Measurements from ENCODE around the gene TRIM46.
A peak's percentile ranks its signal among the peaks of the same experiment; 100 is the strongest.

TRIM46 gene, protein sequence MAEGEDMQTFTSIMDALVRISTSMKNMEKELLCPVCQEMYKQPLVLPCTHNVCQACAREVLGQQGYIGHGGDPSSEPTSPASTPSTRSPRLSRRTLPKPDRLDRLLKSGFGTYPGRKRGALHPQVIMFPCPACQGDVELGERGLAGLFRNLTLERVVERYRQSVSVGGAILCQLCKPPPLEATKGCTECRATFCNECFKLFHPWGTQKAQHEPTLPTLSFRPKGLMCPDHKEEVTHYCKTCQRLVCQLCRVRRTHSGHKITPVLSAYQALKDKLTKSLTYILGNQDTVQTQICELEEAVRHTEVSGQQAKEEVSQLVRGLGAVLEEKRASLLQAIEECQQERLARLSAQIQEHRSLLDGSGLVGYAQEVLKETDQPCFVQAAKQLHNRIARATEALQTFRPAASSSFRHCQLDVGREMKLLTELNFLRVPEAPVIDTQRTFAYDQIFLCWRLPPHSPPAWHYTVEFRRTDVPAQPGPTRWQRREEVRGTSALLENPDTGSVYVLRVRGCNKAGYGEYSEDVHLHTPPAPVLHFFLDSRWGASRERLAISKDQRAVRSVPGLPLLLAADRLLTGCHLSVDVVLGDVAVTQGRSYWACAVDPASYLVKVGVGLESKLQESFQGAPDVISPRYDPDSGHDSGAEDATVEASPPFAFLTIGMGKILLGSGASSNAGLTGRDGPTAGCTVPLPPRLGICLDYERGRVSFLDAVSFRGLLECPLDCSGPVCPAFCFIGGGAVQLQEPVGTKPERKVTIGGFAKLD

DNA sequence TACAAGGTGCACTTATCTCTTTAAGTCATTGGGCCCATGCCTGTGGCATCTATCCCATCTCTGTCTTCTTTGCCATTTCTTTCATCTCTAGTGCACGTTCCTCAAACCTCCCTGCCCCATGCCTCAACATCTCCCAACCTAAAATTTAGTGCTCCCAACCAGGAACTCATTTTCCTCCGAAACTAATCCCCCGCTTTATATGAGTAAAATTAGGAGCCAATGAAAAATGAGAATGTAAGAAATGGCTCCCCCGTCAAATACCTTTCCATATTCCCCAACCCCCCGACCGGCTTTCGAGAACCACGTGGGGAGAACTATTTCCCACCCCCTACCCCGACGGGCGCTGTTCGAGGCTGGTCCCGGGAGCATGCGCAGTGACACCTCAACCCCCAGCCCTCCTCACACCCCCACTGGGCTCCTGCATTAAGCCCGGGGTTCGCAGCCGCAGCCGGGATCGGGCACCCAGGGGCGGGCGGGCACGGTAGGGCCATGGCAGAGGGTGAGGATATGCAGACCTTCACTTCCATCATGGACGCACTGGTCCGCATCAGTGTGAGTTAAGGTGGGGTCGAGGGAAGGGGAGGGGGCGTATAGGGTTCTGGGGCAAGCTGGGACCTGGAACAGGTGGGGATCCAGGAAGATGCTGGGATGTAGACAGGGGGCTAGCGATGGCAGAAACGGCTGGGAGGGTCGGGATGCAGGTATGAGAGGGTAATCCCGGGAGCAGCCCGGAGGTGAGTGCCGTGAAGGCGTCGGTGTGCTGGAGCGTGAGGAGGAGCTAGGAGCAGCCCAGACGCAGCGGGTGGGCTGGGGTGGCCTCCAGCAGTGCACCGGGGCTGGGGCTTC is at the start of gene TRIM46:
TSS of gene TRIM46 (plus strand) at position 372 of the 846 bp plus-strand sequence. CDS start at position 490, 118 bp downstream.
- peak; percentile 73 for DNase-seq

DNA sequence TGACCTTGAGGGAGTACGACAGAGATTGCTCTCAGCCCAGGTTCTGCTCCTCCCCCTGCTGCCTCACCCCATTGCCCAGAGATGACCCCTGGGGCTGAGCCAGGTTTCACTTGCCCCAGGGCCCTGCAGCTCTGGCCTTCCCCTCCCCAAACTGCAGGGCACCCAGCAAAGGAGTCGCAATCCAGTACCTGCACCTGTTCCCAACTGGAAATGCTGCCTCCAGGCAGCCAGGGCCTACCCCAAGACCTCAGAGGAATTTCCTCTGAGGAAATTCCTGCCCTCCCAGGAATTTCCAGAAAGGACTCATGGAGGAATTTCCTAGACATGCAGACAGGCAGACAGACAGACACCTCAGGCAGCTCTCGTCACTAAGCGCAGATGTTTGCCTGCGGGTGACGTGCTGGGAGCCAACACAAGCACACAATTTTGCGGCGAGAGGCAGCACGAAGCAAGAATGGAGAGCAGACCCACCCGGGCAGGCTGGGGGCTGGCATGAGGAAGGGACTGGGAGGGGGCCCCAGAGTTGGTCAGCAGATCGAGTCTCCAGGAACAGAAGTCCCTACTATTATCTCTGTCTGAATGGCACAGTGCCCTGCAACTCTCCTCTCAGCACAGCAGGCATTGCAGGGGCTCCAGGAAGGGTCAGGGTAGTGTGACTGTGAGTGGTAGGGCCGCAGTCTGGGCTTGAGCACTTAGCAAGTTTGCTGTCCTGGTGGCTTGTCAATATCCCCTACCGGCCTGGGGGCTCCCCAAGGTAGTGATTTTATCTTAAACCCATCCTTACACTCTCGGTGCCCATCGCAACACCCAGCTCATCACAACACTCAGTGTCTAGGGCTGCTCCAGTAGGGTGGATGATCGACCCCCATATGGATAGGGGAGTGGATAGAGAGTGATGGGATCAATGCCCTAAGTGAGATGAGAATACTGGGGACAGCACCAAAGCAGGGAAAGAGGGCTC is 48.9 kb upstream of the TRIM46 start:
- DNase-seq = no peak

DNA sequence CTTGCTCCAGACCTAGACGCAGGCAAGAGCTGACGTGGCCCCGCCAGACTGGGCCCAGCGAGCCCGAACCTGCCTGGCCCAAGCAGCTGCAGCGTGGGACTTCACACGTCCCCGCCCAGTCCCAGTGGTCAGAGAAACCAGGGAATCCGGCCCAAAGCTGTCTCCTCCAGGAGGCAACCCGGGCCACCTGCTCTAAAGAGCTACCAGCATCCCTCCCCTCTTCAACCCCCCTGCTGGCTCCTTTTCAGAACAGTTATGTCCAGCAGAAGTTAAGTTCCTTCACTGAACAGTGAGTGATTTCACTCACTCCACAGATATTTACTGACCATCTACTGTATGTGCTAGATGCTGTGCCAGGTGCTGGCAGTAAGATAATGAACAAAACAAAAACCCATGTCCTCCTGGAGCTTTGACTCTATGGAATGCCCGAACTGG is 48.1 kb upstream of the TRIM46 start:
- DNase-seq = no peak

DNA sequence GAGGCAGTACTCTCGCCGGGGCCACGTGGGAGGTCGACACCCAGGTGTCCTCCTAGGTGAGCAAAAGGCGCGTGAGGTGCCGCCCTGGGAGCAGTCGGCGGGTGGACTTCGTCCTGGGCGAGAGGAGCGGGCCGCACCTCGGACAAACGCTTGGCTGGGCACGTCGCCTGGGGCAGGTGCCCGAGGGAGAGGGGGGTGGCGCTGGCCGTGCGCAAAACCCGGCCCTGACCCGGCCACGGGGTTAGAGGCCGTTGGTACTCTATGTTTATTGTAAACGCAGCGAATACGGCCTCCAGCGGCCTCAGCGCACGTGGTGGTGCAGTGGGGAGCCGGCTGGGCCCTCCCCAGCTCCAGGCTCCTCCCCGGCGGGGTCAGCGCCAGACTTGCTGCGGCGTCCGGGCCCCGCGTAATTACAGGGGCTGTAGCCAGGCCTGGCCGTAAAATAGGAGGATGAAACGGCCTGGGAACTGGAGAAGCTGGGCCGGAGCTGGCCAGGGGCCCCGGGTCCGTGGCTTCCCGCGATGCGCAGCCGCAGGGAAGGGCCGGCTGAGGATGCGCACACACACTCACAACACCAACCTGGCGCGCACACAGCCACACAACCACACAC is 47.6 kb upstream of the TRIM46 start:
- no peak for DNase-seq

DNA sequence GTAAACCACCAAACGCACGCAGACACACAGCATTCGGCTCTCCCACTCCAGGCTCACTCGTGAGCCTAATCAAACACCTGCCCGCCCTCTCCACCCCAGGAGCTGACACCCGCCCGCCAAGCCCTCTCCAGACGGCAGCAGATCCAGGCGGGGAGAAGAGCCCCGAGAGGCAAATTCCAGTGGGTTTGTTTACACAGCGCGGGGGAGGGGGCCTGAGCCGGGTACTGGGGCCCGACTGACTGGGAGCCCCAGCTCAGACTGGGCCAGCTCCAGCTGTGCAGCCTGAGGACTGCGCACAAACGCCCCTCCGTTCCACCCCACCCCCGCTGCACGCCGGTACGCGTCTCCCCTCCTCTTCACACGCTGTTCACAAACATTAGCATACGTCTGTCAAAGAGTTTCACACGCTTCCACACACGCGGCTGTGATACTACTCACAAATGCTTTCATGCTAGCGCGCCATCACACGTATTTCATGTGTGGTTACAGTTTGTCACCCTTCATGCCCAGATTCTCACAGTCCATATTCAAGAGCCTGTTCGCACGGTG is 47.0 kb upstream of the TRIM46 start:
- peak; percentile 45 for DNase-seq

DNA sequence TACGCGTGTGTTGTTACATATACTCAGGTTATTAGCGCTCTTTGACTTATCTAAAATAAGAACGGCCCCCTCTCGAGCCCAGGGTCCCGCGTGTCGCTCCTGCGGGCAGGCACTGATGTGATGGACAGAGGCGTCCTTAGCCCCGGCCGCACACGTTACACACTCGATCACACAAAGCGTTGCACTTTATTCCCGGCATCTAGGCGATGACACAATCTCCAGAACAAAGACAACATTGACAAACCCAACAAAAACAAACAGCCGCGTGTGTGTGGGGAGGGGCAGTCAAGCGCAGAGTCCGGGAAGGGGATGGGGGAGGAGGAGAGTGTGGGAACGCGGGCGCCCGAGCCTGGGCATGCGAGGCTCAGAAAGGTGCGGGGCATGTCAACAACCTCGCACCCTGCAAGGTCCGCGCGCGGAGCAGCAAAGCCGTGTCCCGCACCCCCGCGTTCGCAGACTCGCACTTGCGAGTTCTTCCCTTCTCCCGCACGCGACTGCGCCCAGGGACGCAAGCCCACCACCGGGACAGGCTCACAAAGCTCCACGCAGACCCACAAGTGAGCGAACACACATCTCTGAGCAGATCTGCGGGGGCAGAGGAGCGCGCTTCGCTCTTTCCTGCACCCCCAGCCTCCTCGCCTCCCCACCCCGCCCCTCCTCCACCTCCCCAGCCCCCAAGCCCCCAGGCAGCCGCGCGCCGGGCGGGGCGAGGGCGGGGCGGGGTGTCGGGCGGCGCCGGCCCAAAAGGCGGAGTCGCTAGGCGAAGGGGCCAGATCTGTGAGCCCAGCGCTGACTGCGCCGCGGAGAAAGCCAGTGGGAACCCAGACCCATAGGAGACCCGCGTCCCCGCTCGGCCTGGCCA is 46.3 kb upstream of the TRIM46 start, which contains the start of gene EFNA1:
TSS of gene EFNA1 (plus strand) at position 772 of the 862 bp plus-strand sequence. CDS start 102 bp downstream, outside the sequence.
- DNase-seq = peak; percentile 39

DNA sequence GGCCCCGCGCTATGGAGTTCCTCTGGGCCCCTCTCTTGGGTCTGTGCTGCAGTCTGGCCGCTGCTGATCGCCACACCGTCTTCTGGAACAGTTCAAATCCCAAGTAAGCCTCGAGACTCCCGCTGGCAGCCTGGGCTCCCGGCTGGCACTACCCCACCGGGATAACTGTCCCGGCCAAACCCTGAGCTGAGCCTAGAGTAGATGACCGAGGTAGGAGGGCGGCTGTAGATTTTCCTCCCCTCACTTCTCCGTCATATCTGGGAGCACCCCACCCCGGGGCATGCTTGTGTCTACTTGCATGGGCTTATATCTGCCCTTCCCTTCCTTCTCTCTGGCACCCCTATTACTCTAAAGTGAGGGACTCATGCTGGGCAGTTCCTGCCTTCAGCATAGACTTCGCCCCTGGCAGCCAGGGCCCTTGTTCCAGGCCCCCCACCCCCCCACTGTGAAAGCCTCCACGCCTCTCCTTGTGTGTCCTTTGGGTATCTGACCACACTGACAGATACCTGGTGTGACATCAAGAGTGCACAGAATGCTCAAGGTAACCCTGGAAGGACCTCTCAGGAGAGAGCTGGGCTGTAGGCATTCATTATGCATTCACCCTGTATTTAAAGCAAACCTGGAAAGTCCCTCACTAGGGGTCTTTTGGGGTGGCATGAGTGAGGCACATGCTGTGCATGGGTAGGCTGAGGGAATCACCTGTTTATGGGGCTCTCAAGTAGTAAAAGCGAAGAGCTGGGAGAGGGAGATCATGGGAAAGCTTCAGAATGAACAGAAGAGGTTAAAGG is 45.5 kb upstream of the TRIM46 start:
- DNase-seq = no peak

DNA sequence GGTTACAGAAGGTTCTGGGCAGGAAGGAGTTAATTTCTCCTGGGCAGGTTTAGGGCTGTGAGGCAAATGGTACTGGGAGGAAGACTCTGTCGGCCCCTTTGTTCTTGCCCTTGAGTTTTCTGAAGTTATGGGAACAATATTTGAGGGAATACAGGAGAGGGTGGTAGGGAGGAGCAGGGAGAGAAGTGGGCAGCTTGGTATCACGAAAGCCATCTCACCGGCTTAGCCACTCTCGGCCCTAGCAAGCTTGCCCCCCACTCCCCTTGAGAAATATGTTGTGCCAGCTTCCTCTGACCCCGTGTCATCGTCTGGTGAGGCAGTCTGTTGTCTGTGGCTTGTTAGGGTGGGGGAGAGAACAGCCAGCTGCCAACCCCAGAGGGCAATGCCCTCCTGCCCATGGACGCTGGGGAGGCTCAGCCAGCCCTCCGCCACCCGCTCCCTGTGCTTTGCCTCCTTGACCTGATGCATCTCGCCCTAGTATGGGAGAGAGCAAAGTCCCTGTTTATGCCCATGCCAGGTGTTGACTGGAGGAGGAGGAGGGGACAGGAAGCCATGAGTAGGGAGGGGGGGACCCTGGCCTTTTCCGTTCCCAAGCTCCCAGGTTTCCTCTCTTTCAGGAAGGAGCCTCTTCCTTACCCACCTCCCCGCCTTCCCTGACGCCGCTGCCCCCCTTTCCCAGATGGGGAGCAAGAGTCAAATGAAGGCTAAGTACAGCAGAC is 44.7 kb upstream of the TRIM46 start:
- no peak for DNase-seq

DNA sequence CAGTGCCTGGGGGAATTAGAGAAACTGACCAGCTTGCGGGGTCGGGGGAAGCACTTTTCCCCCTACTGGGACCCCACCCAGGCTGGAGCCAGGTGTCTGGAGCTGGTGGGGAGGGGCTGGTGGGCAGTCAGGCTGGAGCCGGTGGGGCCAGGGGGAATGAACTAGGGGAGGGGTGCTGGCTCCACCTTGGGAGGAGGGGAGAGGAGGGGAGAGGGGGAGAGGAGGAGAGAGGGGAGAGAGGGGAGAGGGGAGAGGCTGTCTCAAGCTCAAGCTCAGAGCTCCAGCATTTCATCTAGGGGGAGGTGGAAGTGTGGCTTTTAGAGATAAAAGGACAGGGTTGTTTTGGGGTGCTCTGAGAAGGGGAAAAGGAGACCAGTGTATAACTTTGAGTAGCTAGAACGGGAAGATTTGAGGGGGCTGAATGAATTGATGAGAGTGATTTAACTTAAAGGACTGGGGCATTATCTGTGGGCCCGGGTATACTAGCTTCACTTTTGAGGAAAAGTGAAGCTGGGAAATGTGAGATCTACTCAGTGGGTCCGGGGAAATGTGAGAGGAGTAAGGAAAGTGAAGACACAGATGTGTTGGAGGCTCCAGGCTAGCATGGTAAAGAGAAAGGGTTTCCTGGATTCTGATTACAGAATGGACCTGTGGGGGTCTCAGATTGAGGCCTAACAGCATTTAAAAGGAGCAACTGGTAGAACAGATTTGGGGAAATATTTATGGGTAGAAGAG is 43.2 kb upstream of the TRIM46 start:
- no peak for DNase-seq

DNA sequence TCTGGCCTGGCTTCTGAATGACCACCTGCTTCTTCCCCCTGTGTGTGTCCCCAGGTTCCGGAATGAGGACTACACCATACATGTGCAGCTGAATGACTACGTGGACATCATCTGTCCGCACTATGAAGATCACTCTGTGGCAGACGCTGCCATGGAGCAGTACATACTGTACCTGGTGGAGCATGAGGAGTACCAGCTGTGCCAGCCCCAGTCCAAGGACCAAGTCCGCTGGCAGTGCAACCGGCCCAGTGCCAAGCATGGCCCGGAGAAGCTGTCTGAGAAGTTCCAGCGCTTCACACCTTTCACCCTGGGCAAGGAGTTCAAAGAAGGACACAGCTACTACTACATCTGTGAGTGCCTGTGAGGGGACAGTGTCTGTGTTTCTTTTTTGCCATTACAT is 42.4 kb upstream of the TRIM46 start:
- DNase-seq = no peak

DNA sequence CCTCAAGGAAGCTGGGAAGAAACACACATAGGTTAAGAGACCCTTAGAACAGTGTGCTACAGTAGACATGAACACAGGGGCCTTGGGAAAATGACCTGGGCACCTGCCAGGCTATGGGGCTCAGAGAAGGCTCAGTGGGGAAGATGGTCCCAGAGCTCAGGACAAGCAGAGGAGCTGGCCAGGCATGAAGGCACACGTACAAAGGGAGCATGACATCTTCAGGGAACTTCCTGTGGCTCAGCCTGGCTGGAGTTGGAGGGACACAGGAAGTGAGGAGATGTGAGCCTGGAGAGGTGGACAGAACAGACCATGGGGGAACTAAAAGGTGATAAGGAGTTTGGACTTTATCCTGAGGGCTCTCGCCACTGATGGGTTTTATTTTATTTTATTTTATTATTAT is 41.8 kb upstream of the TRIM46 start:
- no peak for DNase-seq

DNA sequence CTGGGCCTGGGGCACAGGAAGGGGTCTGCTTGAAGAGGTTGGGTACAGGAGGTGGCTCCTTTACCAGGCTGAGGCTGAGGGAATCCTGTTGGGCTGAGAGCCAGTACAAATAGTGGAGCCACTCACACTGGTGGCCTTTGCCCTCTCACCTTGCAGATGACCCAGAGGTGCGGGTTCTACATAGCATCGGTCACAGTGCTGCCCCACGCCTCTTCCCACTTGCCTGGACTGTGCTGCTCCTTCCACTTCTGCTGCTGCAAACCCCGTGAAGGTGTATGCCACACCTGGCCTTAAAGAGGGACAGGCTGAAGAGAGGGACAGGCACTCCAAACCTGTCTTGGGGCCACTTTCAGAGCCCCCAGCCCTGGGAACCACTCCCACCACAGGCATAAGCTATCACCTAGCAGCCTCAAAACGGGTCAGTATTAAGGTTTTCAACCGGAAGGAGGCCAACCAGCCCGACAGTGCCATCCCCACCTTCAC is 39.8 kb upstream of the TRIM46 start:
- no peak for DNase-seq

DNA sequence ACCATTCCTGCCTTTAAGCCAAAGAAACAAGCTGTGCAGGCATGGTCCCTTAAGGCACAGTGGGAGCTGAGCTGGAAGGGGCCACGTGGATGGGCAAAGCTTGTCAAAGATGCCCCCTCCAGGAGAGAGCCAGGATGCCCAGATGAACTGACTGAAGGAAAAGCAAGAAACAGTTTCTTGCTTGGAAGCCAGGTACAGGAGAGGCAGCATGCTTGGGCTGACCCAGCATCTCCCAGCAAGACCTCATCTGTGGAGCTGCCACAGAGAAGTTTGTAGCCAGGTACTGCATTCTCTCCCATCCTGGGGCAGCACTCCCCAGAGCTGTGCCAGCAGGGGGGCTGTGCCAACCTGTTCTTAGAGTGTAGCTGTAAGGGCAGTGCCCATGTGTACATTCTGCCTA is 39.3 kb upstream of the TRIM46 start:
- no peak for DNase-seq

DNA sequence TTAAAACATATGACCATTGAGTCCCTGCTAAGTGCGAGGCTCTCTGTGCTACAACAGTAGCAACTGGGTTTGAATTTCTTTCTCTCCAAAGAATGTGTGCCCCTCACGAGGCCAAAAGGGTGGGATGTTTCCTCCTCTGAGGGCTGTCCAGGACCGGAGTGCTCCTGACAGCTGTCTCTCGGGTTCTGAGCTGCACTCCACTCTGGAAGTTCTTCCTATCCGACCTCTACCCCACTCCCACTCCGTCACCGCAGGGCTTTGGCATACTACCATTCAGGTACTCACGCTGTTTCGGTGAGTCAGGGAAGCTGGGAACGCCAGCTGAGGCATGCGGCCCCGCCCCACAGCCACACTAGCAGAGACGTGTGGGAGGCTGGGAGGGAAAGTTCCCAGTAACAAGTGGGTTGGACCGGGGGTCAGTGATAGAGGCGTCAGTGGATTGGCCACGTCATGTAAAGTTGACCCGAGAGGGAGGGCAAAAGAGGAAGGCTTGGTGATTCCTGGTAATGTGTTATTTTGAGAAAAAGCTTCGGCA is 38.7 kb upstream of the TRIM46 start:
- peak; percentile 76 for DNase-seq

DNA sequence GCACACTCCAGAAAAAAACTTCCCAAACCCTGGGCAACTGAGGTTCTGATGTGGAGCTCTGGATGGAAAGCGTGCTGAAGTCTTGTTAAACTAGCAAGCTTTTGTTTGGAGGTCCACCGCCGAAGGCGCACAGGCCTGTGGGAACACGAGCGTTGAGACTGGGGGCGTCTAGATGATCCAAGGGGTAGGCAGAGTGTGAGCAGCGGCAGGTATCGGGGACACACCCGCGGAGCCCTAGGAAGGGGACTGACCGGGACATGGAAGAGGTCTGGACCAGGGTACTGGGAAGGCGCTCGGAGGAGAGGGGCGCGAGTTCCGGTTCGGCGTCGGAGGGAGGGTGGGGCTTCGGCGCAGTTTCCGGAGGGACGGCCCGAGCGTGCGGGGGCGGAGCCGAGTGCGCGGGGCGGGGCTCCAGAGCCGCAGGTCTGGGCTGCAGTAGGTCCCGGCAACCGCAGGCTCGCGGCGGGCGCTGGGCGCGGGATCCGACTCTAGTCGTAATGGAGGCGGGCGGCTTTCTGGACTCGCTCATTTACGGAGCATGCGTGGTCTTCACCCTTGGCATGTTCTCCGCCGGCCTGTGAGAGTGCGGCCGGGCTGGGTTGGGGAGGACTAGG is 38.1 kb upstream of the TRIM46 start, which contains the start of gene SLC50A1:
TSS of gene SLC50A1 (plus strand) at position 438 of the 614 bp plus-strand sequence. CDS start at position 498, 60 bp downstream.
- DNase-seq = peak; percentile 91

DNA sequence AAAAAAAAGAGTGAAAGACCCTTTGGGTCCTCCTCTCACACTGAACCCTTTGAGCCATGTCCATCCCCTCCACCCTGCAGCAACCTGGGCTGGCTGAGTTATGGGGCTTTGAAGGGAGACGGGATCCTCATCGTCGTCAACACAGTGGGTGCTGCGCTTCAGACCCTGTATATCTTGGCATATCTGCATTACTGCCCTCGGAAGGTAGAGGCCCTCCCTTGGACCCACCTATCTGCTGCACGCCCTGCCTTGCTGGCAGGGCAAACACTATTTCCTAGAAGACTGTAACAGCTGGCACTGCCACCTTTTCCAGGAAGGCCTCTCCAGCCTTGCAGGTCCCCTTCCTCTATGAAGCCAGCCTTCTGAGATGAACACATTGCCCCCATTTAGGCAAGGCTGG is 36.9 kb upstream of the TRIM46 start:
- DNase-seq = no peak
